ENCODE data around the gene TOX3. TPM values are rescaled to one million over a fixed set of nuclear protein-coding genes. Genes with fewer than 3 reads are reported as not detected.
A peak's percentile ranks its signal among the peaks of the same experiment; 100 is the strongest.

The TOX3 gene
- total and polyA plus RNA-seq, 2 of the 13 experiments (the other 11 are each of a cell fraction or from before 2014, with no cell fraction given): 14.5 to 98.6 TPM

DNA sequence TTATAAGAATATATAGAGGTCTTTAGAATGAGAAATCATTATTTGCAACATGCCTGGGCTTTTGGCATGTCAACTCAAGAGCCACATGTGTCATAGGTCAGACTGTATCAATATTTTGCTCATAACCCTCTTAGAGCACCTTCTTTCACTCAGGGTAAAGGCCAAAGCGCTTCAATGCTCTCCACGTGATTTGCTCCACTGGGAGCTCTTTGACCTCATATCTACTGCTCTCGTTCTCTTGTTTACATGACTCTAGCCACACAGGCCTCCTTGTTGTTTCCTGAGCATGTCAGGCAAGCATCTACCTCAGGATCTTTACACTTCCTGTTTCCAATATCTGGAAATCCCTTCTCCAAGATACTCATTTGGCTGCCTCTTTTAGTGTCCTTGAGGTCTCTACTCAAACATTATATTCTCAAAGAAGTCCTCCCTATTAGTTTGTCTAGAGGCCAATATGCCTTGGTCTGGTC, 148.4 kb downstream of the TOX3 start (continued):
- TF ChIP-seq, protein P1, sequence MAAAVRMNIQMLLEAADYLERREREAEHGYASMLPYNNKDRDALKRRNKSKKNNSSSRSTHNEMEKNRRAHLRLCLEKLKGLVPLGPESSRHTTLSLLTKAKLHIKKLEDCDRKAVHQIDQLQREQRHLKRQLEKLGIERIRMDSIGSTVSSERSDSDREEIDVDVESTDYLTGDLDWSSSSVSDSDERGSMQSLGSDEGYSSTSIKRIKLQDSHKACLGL (CRISPR knock-in tag; IDR thresholded peaks at IDR 0.05): no peak
- TF ChIP-seq, protein P2, sequence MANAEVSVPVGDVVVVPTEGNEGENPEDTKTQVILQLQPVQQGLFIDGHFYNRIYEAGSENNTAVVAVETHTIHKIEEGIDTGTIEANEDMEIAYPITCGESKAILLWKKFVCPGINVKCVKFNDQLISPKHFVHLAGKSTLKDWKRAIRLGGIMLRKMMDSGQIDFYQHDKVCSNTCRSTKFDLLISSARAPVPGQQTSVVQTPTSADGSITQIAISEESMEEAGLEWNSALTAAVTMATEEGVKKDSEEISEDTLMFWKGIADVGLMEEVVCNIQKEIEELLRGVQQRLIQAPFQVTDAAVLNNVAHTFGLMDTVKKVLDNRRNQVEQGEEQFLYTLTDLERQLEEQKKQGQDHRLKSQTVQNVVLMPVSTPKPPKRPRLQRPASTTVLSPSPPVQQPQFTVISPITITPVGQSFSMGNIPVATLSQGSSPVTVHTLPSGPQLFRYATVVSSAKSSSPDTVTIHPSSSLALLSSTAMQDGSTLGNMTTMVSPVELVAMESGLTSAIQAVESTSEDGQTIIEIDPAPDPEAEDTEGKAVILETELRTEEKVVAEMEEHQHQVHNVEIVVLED (CRISPR knock-in tag; IDR thresholded peaks at IDR 0.05; ENCODE audit: borderline replicate concordance): no peak
- TF ChIP-seq GATAD1 (CRISPR knock-in tag; IDR thresholded peaks at IDR 0.05) (peak; percentile 79), ZC3H13 (CRISPR knock-in tag; IDR thresholded peaks at IDR 0.05) (no peak; the same call in 1 of the 2 replicates), MEF2D (CRISPR knock-in tag; IDR thresholded peaks at IDR 0.05) (peak; percentile 93), TCF7 (IDR thresholded peaks at IDR 0.05; ENCODE audit: low read depth) (peak; percentile 93), ZNF552 (CRISPR knock-in tag; IDR thresholded peaks at IDR 0.05; ENCODE audit: borderline replicate concordance) (no peak), NBN (conservative IDR thresholded peaks at IDR 0.05) (no peak), ZNF33B (CRISPR knock-in tag; IDR thresholded peaks at IDR 0.05) (no peak), ZFP90 (CRISPR knock-in tag; IDR thresholded peaks at IDR 0.05; ENCODE audit: borderline replicate concordance) (peak; percentile 57; the same call in 1 of the 2 replicates), EP300 (IDR thresholded peaks at IDR 0.05; ENCODE audit: low read depth in 2 of 2, low read length in 2 of 2) (peak; percentile 79 to 97; a peak in 3 of 4 replicates), EP300 (CRISPR knock-in tag; IDR thresholded peaks at IDR 0.05; ENCODE audit: borderline replicate concordance) (peak; percentile 95), ZNF792 (CRISPR knock-in tag; IDR thresholded peaks at IDR 0.05) (peak; percentile 89; the same call in 1 of the 2 replicates), ELF4 (CRISPR knock-in tag; IDR thresholded peaks at IDR 0.05; ENCODE audit: borderline replicate concordance) (peak; percentile 86; the same call in 1 of the 2 replicates)
- TF ChIP-seq, protein P3, sequence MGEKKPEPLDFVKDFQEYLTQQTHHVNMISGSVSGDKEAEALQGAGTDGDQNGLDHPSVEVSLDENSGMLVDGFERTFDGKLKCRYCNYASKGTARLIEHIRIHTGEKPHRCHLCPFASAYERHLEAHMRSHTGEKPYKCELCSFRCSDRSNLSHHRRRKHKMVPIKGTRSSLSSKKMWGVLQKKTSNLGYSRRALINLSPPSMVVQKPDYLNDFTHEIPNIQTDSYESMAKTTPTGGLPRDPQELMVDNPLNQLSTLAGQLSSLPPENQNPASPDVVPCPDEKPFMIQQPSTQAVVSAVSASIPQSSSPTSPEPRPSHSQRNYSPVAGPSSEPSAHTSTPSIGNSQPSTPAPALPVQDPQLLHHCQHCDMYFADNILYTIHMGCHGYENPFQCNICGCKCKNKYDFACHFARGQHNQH (CRISPR knock-in tag; IDR thresholded peaks at IDR 0.05): peak; percentile 99
- TF ChIP-seq, protein P4, sequence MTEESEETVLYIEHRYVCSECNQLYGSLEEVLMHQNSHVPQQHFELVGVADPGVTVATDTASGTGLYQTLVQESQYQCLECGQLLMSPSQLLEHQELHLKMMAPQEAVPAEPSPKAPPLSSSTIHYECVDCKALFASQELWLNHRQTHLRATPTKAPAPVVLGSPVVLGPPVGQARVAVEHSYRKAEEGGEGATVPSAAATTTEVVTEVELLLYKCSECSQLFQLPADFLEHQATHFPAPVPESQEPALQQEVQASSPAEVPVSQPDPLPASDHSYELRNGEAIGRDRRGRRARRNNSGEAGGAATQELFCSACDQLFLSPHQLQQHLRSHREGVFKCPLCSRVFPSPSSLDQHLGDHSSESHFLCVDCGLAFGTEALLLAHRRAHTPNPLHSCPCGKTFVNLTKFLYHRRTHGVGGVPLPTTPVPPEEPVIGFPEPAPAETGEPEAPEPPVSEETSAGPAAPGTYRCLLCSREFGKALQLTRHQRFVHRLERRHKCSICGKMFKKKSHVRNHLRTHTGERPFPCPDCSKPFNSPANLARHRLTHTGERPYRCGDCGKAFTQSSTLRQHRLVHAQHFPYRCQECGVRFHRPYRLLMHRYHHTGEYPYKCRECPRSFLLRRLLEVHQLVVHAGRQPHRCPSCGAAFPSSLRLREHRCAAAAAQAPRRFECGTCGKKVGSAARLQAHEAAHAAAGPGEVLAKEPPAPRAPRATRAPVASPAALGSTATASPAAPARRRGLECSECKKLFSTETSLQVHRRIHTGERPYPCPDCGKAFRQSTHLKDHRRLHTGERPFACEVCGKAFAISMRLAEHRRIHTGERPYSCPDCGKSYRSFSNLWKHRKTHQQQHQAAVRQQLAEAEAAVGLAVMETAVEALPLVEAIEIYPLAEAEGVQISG (CRISPR knock-in tag; IDR thresholded peaks at IDR 0.05): peak; percentile 90
- TF ChIP-seq, protein P5, sequence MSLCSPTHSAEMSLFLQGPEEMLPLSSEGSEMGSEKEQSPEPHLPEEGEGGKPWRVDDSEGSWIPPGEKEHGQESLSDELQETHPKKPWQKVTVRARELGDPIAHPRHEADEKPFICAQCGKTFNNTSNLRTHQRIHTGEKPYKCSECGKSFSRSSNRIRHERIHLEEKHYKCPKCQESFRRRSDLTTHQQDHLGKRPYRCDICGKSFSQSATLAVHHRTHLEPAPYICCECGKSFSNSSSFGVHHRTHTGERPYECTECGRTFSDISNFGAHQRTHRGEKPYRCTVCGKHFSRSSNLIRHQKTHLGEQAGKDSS (CRISPR knock-in tag; IDR thresholded peaks at IDR 0.05; ENCODE audit: borderline replicate concordance, low read depth): peak; percentile 90
- TF ChIP-seq, protein P6, sequence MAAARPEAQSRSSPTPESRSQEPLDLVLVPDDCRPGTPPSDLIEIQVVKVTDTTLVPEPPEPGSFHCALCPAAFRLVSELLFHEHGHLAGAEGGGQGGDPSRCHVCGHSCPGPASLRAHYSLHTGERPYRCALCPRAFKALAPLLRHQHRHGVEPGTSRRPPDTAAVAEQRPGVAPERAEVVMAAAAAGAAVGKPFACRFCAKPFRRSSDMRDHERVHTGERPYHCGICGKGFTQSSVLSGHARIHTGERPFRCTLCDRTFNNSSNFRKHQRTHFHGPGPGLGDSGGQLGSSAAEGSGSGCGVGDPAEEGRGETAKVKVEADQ (CRISPR knock-in tag; IDR thresholded peaks at IDR 0.05; ENCODE audit: borderline replicate concordance): peak; percentile 62; the same call in 1 of the 2 replicates
- TF ChIP-seq, protein P7, sequence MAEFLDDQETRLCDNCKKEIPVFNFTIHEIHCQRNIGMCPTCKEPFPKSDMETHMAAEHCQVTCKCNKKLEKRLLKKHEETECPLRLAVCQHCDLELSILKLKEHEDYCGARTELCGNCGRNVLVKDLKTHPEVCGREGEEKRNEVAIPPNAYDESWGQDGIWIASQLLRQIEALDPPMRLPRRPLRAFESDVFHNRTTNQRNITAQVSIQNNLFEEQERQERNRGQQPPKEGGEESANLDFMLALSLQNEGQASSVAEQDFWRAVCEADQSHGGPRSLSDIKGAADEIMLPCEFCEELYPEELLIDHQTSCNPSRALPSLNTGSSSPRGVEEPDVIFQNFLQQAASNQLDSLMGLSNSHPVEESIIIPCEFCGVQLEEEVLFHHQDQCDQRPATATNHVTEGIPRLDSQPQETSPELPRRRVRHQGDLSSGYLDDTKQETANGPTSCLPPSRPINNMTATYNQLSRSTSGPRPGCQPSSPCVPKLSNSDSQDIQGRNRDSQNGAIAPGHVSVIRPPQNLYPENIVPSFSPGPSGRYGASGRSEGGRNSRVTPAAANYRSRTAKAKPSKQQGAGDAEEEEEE (CRISPR knock-in tag; IDR thresholded peaks at IDR 0.05; ENCODE audit: borderline replicate concordance): no peak
- TF ChIP-seq, protein P8, sequence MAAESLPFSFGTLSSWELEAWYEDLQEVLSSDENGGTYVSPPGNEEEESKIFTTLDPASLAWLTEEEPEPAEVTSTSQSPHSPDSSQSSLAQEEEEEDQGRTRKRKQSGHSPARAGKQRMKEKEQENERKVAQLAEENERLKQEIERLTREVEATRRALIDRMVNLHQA (CRISPR knock-in tag; IDR thresholded peaks at IDR 0.05): no peak
